Stimulated activated CD8-positive, alpha-beta memory T cell treated with anti-CD3 and anti-CD28 coated beads, Interleukin-15, amount 100 ng/mL, for 1 hour (primary cell): Measurements from ENCODE around the gene SFT2D3.
"Not testable (repeated sequence)": the region's sequence is repeated elsewhere in the genome, so short reads cannot be mapped to it uniquely, and the experiment has no call there.

ENCODE experiments used
- DNase-seq: peaks from one replicate; pipeline ENCODE4 v3.0.0-alpha.2; 2020; ENCODE audit warnings: low read depth

SFT2D3 gene

GRCh38 chr2:127743477-127744026 is 42.3 kb downstream of the SFT2D3 start:
- DNase-seq = no peak

- DNase-seq = no peak
These were observed 46.3 kb downstream of the SFT2D3 start for GRCh38 chr2:127747621-127748020.

GRCh38 chr2:127749537-127749936 is 48.2 kb downstream of the SFT2D3 start:
- not testable (repeated sequence) for DNase-seq

GRCh38 chr2:127753374-127753773 is 52.1 kb downstream of the SFT2D3 start:
- DNase-seq = no peak

GRCh38 chr2:127754186-127754585 is 52.9 kb downstream of the SFT2D3 start:
- DNase-seq = no peak
